Medulla oblongata (tissue), 1 donor: Measurements from ENCODE around the gene MESD.

Experiments
- DNase-seq: peaks from one replicate; pipeline ENCODE4 v3.0.0-alpha.2; 2015; ENCODE audit errors: extremely low spot score

MESD gene

DNA sequence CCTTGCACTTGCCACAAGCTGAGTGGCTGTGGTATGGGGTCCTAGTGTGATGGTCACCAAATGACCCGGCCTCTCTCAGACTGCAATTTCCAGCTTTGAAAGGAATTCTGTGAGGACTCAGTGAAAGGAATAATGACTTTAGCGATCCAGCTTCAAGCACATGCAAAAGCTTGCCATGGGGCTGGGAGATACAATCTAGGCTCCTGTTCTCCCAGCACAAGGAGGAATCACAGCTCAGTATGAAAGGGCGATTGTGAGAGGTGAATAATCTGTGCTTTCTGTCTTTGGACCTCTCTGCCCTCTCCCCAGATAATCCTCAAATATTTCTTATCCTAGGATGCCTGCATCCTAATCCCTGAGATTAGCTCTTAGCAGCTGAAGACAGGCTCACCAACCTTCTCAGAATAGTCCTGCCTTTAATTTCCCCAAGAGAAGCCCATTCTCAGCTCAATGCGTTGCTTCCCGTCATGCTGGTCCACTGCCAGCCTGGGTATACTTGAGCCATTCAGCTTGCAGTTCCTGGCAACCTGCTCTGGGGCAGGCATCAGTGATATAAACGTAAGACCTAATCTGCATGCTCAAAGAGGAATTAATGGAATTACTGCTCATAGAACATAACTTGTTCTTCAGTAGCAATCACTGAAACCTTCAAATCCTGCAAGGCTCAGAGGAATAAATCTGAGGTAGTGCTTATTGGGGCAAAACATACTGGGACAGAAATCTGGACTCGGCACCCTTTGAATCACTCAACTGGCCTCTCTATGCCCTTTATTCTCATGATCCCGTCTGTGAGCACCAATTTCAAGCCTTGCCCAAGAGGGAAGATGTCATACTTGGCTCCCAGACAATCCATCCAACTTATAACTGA, 26.2 kb upstream of the MESD start:
- DNase-seq, result peak; percentile 92

DNA sequence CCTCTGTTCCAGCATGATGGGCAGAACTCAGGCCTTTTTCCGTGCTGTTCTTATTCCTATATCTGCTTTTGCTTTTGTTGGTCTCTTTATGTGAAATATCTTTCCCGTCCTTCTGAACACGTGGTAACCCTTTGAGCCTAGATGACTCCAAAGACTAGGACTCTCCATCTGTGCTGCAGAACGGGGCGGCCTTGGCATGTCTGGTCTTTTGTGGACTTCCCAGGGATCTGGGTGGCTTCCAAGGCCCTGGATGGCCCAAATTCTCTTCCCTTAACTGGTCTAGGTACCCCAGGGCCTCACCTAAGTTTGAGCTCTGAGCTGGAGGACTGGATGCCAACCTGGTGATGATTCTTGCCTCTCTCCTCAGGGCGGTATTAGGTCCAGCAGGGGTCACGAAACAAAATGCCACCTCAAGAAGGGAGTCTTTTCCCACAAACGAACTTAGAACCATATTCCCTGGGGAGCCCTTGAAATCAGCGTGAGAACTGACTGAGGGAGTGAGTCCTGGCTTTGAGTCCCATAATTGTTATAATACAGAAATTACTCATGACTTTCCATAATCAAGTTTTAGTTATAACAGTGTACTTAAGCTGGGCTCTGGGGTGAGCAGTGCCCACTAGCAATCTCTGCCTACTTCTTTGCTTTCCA, 25.0 kb upstream of the MESD start:
- no peak for DNase-seq

GRCh38 chr15:81013396-81013929, 23.8 kb upstream of the MESD start:
- DNase-seq, result no peak

DNA sequence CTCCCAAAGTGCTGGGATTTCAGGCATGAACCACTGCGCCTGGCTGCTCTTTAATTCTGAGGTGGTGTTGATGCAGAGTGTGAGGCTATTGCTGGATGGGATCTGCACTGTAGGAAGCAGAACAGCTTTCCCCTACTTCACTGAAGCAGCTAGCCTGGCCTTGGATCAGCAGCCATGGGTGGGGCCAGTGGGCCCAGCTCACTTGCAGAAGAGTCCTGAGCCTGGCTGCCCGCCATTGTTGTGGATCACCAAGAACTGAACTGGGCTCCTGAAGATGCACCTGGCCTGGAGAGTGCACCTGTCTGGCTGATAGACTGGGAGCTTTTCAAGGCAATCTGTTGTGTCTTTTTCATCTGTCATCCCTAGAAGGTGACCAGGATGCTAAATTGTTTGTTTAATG, 23.0 kb upstream of the MESD start:
- DNase-seq, result no peak

DNA sequence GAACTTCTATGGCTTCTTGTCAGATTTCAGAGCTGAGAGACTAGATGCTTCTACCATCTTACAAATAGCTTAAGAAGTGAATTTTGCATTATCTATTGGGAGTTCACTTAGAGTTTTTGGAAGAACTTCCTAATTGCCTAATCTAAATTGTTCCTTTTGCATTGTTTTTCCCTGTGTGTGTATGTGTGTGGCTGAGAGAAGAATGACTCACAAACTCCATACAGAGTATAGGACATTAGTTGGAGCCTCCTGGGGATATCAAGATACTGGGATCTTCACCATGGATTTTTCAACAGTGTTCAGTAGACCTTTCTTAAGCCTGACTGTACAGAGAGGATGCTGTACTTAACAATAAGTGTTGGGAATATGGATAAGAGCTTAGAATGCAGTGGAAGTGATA, 22.0 kb upstream of the MESD start:
- no peak for DNase-seq

- DNase-seq, result peak; percentile 43
These were observed 20.5 kb upstream of the MESD start for GRCh38 chr15:81010086-81010485.

- no peak for DNase-seq
These were observed 18.7 kb upstream of the MESD start for GRCh38 chr15:81008312-81008711.

DNA sequence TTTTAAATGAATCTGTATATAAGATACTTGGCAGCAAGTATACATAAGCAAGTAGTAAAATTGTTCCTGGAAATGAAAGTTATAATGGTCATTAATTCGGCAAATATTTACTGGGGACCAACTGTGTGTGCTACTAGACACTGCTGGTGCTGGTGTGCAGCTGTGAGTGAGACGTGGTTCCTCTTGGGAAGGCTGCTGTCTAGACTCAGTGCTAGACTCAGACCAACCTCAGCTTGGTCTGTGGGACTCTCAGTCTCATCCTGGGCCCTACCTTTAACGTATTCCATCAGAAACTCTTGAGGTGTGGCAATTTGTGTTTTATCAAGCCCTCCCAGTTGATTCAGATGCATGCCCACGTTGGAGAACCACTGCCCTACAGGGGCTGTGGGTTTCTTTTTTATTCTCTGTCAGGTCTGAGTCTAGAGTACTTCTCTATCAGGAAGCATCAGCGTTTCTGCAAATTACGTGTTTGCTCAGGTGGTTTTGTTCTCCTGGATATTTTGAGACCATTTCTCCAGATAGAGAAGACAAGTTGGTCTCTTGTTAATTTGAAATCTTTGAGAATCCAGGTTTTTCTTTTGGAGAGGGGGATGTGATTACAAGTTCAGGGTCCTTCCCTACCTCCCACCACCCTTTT, 17.9 kb upstream of the MESD start:
- DNase-seq, result no peak

GRCh38 chr15:81006124-81006523, 16.5 kb upstream of the MESD start:
- no peak for DNase-seq

DNA sequence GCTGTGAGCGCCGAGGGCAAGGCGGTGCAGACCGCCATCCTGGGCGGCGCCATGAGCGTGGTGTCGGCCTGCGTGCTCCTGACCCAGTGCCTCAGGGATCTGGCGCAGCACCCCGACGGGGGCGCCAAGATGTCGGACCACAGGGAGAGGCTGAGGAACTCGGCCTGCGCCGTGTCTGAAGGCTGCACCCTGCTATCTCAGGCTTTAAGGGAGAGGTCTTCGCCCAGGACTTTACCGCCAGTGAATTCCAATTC, 13.4 kb upstream of the MESD start:
- no peak for DNase-seq

DNA sequence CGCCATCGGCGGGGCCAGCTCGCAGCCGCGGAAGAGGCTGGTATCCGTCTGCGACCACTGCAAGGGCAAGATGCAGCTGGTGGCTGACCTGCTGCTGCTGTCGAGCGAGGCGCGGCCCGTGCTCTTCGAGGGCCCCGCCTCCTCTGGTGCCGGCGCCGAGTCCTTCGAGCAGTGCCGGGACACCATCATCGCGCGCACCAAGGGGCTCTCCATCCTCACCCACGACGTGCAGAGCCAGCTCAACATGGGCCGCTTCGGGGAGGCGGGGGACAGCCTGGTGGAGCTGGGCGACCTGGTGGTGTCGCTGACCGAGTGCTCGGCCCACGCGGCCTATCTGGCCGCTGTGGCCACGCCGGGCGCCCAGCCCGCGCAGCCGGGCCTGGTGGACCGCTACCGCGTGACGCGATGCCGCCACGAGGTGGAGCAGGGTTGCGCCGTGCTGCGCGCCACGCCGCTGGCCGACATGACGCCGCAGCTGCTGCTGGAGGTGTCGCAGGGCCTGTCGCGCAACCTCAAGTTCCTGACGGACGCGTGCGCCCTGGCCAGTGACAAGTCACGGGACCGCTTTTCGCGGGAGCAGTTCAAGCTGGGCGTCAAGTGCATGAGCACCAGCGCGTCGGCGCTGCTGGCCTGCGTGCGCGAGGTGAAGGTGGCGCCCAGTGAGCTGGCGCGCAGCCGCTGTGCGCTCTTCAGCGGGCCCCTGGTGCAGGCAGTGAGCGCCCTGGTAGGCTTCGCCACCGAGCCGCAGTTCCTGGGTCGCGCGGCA, 12.9 kb upstream of the MESD start:
- DNase-seq, result no peak

DNA sequence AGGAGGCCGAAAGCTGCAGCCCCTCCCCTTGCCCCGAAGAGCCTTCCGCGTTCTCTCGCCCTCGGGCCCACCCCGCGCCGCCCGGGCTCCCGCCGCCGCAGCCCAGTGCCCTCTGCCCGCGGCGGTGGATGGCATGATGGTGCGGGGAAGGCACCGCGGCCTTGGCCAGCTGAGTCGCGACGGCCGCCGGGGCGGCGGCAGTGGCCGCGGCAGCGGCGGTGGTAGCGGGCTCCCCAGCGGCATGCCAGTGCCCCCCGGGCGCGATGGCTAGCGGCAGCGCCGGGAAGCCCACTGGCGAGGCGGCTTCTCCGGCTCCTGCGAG, 12.4 kb upstream of the MESD start:
- DNase-seq, result no peak

- DNase-seq, result peak; percentile 44
These were observed 11.8 kb upstream of the MESD start for GRCh38 chr15:81001152-81002008.

- DNase-seq, result peak; percentile 87
These were observed 11.1 kb upstream of the MESD start, which contains the start of gene TLNRD1 for GRCh38 chr15:81000624-81001151. Gene TLNRD1 (plus strand): TSS chr15:81000923. CDS start chr15:81002272, 1,349 bp downstream.

GRCh38 chr15:81000144-81000623, 10.6 kb upstream of the MESD start:
- peak; percentile 42 for DNase-seq

DNA sequence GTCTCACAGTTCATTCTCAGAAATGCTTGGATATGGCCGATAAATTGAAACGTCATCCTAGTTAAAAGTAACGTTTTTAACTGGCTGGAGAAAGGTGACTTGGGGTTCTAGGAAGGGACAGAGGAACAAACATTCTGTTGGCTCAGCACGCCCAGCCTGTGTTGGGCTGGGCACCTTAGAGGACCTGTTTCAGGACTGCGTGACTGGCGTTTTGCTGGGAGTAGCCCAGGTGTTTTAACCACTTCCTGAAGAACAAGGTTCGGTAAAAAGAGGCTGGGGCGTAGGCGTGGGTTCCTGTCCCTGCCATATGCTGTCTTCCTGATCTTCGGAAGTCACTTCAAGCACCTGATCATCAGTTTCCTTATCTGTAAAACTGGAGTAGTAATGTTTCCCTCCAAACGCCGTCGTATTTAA, 10.0 kb upstream of the MESD start:
- DNase-seq, result peak; percentile 22

DNA sequence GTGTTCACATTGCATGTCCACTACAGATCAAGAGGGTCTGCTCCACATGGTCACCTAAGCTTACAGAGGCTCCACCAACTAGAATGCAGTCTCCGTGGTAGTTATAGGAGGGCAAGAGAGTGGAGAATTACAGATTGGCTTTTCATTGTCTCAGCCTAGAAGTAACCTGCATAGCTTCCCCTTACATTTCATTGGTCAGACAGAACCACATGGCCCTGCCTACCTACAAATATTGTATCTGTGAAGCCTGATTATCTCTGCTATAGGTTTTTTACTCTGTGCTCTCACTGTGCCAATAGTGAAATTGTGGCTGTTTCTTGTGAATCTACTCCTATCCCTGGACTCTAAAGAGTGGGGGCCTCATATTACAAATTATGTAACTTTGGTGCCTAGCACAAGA, 8.6 kb upstream of the MESD start:
- DNase-seq, result no peak

DNA sequence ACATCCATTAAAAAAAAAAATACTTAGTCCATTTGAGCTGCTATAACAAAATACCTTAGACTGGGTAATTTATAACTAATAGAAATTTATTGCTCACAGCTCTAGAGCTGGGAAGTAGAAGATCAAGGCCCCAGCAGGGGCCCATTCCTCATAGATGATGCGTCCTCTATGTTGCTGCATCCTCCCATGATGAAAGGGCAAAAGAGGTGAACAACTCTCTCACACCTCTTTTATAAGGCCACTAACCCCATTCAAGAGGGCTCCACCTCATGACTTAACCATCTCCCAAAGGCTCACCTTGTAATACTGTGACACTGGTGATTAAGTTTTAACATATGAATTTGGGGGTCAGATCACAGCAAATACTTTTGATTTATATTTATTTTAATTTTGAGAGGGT, 8.1 kb upstream of the MESD start:
- DNase-seq, result no peak

DNA sequence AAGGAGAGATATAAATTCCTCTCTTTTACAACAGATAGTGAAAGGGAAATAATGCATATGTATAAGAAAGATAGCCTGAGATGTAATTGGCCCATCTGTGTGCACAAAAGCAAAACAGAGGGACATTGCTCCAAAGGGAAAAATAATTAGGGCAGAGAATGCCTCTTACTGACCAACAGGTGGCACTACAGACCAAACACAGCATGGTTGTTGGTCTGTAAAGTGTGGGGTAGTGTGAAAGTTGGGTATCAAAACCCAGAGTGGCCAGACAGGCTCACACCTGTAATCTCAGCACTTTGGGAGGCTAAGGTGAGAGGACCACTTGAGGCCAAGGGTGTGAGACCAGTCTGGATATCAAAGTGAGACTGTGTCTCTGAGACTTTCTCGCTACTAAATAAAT, 6.6 kb upstream of the MESD start:
- peak; percentile 37 for DNase-seq

DNA sequence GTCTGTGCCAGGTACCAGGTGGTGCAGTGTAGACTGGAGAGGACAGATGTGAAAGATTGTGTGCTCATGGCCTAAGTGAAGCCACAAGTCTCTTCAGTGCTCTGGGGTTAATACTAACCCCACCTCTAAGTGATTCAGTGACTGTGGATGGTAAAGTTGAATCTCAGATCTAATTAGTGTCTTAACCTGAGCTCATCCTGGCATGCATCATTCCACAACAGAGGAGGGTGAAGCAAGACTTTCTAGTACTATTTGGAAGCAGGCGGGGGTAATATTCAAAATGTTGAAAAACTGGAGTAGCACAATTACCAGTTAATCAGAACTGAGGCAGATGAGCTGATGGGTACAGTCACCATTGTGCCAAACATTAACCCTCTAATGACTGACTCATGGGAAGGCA, 2.8 kb upstream of the MESD start:
- no peak for DNase-seq

DNA sequence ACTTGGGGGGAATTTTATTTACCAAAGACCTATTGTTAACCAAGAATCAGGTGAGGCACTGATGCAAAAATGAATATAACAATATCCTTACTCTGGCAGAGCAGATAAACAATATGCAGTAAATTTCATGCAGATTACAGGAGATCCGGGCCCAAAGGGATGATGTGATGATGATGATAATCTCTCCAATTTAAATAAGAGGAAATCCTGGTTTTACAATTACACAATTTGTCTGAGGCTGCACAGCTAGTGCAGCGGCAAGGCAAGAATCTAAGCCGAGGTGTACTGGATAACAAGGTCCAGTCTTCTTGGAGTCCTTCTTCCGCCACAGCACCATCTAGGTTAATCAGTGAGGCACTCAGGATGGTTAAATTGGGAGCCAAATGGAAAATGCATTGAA, 2.4 kb upstream of the MESD start:
- no peak for DNase-seq
